Tibial nerve (tissue), 4 donors: Measurements from ENCODE around the gene MARCHF10.

ENCODE experiments used
- CTCF ChIP-seq, 5 experiments: fragments of 200-600 bp in 3 of 5; fragments of 450-650 bp in 2 of 5; sonication (generic) in 3 of 5; IDR thresholded peaks; one replicate each; pipeline ENCODE4 v1.5.1; 2016 to 2019; ENCODE audit warnings: antibody characterized with exemption in 5 of 5, mild to moderate bottlenecking in 3 of 5, moderate library complexity in 2 of 5
- EP300 ChIP-seq, 2 donors: sonication (generic); formaldehyde crosslinking; IDR thresholded peaks; one replicate each; pipeline ENCODE4 v1.6.1; 2017; ENCODE audit warnings: antibody characterized with exemption in 2 of 2, mild to moderate bottlenecking in 1 of 2
- POLR2A ChIP-seq, 2 donors: fragments of 450-650 bp; IDR thresholded peaks; one replicate each; pipeline ENCODE4 v1.6.1; 2017; ENCODE audit warnings: antibody characterized with exemption in 2 of 2, mild to moderate bottlenecking in 2 of 2, moderate library complexity in 2 of 2

GRCh38 chr17:62854098-62854680 is 46.1 kb upstream of the MARCHF10 start:
- no peak for TF ChIP-seq CTCF (IDR thresholded peaks at IDR 0.05)
- TF ChIP-seq EP300 (IDR thresholded peaks at IDR 0.05) = no peak
- no peak for TF ChIP-seq POLR2A (IDR thresholded peaks at IDR 0.05)
